ENCODE measurements around the gene ROMO1.

The ROMO1 gene

DNA sequence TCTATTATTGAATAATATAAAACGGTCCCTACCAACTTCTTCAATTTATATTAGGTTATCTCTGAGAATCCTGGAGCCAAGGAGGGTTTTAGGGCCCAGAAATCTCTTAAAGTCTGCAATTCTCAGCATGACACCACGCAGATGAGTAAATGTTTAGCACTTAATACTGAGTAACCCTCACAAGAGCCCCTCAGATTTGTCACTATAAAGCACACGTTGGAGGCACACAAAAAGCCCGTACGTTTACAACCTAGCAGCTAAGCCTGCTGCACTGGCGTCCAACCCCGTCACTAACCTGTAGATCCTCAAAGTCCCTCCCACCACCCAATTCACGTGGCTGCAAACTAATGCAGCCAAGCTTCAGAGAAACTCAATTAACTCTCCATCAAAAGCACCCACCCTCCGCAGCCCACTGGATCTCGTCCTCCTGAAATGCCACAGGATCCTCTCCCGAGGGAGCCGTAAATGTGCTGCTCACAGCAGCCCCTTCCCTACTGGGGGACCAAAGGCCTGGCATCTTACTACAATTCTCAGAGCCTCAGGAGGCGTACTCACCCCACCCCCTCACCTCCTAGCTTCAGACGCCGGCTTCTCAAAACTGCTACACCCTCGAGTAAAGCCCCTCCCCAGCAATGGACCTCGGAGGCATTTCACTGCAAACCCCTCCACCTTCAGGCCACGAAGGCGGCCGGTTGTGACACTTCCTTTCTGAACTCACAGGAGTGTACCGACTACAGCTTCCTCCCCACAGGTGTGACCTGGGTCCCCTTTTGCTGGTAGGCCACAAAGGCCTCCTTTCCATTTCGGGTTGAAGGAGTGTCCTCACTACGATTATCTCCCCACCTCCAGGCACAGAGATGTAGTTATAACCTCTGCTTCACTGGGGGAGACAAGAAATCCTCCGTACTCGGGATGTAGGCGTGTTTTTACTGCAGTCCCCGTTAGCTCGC is 35.4 kb upstream of the ROMO1 start:
- TF ChIP-seq, protein P1, sequence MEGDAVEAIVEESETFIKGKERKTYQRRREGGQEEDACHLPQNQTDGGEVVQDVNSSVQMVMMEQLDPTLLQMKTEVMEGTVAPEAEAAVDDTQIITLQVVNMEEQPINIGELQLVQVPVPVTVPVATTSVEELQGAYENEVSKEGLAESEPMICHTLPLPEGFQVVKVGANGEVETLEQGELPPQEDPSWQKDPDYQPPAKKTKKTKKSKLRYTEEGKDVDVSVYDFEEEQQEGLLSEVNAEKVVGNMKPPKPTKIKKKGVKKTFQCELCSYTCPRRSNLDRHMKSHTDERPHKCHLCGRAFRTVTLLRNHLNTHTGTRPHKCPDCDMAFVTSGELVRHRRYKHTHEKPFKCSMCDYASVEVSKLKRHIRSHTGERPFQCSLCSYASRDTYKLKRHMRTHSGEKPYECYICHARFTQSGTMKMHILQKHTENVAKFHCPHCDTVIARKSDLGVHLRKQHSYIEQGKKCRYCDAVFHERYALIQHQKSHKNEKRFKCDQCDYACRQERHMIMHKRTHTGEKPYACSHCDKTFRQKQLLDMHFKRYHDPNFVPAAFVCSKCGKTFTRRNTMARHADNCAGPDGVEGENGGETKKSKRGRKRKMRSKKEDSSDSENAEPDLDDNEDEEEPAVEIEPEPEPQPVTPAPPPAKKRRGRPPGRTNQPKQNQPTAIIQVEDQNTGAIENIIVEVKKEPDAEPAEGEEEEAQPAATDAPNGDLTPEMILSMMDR (IDR thresholded peaks at IDR 0.05; ENCODE audit: low read depth, low read length): no peak
- H3K4me3 ChIP-seq (replicated peaks in 1 of 2; ENCODE audit: low read depth in 2 of 2, low read length in 2 of 2): peak overlapping the region; percentile 90 to 98
- DNase-seq (ENCODE audit: low read depth in 2 of 2): peak; percentile 28 to 32

- H3K4me3 ChIP-seq (replicated peaks in 1 of 2; ENCODE audit: low read depth in 2 of 2, low read length in 2 of 2): peak within 1 kb of the TSS; percentile 90 to 98
- TF ChIP-seq, protein P1 (IDR thresholded peaks at IDR 0.05; ENCODE audit: low read depth, low read length): no peak
- DNase-seq (ENCODE audit: low read depth in 2 of 2): peak; percentile 93 to 95
These were observed 34.6 kb upstream of the ROMO1 start, which contains the start of the genes CPNE1 and RBM12 for GRCh38 chr20:35664466-35665206. CPNE1 (minus strand) TSS chr20:35664900; CDS start chr20:35632923, 31,977 bp downstream. RBM12 (minus strand) TSS chr20:35664900; CDS start chr20:35655322, 9,578 bp downstream.

GRCh38 chr20:35665949-35666288 is 33.3 kb upstream of the ROMO1 start:
- no peak for DNase-seq (ENCODE audit: low read depth in 2 of 2)
- no peak overlapping the region for H3K4me3 ChIP-seq (replicated peaks in 1 of 2; ENCODE audit: low read depth in 2 of 2, low read length in 2 of 2)
- TF ChIP-seq, protein P1 (IDR thresholded peaks at IDR 0.05; ENCODE audit: low read depth, low read length): no peak

DNA sequence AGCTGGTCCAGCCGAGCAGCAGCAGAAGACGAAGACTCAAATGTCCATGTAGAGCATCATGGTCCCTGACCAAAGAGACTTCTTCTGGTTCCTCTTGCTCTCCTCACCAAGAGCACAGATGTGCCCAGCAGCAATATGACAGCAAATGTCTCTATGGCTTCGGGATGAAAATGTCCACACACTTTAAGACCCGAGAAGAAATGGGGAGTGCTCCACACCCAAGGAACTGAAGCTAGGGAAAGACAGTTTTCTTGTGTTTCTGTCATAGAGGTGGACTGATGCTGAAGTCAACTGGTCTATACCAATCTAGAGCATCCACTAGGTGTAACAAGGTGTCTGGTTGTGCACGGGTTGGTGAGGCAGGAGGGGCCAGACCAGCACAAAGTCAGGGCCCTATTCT is 30.0 kb upstream of the ROMO1 start:
- H3K4me3 ChIP-seq (replicated peaks in 1 of 2; ENCODE audit: low read depth in 2 of 2, low read length in 2 of 2): no peak overlapping the region
- no peak for DNase-seq (ENCODE audit: low read depth in 2 of 2)
- TF ChIP-seq, protein P1 (IDR thresholded peaks at IDR 0.05; ENCODE audit: low read depth, low read length): no peak

DNA sequence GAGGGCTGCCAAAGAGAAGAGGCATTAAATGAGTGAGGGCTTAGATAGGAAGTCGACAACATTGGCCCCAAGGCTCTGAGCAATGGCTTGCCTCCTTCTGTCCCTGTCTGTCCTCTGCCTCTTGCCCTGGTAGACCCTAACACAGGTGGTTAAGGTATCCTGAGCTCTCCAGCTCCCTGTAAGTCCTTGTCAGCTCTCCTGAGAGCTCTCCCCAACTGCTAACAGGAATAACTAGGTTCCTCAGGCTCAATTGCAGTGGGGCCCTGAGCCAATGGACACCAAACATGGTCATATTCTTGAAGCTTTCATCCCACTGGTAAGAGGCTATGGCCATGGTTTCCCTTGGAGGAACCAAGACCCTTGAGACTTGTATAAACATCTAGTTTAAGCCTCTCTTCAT is 29.5 kb upstream of the ROMO1 start:
- no peak overlapping the region for H3K4me3 ChIP-seq (replicated peaks in 1 of 2; ENCODE audit: low read depth in 2 of 2, low read length in 2 of 2)
- TF ChIP-seq, protein P1 (IDR thresholded peaks at IDR 0.05; ENCODE audit: low read depth, low read length): no peak

GRCh38 chr20:35673884-35674283 is 25.3 kb upstream of the ROMO1 start:
- no peak overlapping the region for H3K4me3 ChIP-seq (replicated peaks in 1 of 2; ENCODE audit: low read depth in 2 of 2, low read length in 2 of 2)
- TF ChIP-seq, protein P1 (IDR thresholded peaks at IDR 0.05; ENCODE audit: low read depth, low read length): no peak
- DNase-seq (ENCODE audit: low read depth in 2 of 2): no peak

More for the DNA sequence above, 29.5 kb upstream of the ROMO1 start:
- DNase-seq (ENCODE audit: low read depth in 2 of 2): no peak
